DLD1 (cell line): ENCODE results near the gene MOGAT1.
"Not testable (repeated sequence)": the region's sequence is repeated elsewhere in the genome, so short reads cannot be mapped to it uniquely, and the experiment has no call there.

Source experiments
- in situ Hi-C: cut with HindIII; loops from 2 replicates; pipeline ENCODE4 v1.10.0; 2017; ENCODE audit warnings: low sequenced_read_pairs

MOGAT1 gene

DNA sequence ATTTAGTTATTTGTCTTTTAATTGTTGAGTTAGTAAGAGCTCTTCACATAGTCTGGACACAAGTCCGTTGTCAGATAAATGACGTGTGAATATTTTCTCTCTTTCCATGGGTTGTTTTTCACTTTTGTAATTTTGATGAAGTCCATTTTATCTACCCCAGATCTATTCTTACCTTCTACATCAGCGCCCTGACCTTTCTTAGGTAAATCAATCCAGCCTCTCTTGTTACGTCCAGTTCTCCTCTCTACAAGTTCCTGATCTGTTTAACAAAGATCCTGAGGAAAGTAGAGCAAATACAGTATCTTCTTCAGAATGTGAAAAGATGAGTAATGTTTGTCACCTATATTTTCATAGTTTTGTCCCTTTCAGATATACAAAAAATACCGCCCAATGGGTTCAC lies 66.9 kb downstream of the MOGAT1 start:
- in situ Hi-C loops: no loop called here

DNA sequence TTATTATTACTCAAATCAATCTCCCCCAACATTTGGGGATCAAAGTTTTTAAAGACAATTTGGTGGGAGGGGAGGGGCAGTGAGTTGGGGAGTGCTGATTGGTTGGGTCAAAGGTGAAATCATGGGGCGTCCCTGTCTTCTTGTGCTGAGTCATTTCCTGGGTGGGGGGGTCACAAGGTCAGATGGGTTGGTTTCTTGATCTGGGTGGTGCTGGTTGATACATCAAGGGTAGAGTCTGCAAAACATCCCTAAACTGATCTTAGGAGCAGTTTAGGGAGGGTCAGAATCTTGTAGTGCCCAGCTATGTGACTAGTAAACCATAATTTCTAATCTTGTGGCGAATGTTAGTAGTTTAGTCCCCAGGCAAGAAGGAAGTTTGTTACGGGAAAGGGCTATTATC lies 67.4 kb downstream of the MOGAT1 start:
- in situ Hi-C loops: no loop called here

DNA sequence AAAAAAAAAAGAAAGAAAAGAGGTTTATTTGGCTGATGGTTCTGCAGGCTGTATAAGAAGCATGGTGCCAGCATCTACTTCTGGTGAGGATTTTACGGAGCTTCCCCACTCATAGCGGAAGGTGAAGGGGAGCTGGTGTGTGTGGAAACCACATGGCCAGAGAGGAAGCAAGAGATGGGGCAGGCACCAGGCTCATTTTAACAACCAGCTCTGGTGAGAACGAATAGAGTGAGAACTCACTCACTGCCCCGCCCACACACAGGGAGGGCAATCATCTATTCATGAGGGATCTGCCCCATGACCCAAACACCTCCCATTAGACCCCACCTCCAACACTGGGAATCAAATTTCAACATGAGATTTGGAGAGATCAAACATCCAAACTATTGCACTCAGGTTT lies 68.5 kb downstream of the MOGAT1 start:
- in situ Hi-C loops: no loop called here

DNA sequence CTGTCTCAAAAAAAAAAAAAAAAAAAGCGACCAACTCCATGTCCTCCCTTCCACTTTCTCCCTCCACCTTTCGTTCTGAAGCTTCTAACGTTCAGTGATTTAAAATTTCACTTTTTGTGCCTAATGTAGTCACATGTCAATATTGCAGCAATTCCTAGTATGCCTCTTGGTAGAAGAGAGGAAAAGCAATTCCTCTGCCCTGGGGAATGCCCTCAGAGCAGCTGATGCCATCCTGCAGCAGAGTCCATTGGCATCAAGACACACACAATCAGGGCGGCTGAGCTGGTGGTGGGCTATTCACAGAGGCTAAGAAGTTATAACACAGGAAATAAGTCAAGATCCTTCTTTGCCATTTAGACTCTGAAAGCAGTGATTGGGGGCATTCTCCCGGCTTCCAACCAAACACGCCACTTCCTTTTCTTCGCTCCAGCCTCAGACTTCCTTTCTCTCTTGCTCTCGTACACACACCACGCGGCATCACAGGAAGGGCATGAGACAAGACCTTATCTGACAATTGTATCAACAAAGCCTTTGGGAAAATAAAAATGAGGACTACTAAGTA lies 71.9 kb downstream of the MOGAT1 start:
- in situ Hi-C loops: no loop called here

DNA sequence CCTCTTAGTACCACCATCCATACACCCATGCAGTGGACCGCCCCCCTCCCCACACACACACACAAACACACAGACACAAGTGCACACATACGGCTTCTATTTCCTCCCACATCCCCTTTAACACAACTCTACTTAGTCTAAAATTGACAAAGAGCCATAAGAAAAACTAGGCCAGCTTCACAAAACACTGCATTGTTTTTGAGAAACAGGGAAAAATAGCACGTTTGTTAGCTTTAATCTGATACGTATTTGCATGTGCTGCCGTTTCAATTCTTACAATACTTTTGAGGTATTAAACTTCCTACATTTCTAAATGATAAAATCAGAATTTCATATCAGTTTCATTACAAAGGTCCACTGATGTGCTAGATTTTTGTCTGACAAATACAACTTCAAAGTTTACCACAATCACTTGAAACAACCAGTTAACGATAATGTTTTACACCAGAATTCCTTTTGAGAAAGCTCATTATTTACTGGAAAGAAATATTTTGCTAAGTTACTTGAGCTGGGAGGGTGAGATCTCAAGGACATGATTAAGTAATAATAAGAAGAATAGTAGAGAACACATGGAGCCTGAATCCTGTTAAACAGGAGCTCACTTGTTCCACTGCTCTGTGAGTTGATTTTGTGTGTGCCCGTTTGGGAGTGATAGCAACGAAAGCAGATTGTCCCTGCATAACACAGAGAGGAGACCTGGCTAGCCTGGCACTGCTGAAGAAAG lies 74.5 kb downstream of the MOGAT1 start:
- in situ Hi-C loops: no loop called here

DNA sequence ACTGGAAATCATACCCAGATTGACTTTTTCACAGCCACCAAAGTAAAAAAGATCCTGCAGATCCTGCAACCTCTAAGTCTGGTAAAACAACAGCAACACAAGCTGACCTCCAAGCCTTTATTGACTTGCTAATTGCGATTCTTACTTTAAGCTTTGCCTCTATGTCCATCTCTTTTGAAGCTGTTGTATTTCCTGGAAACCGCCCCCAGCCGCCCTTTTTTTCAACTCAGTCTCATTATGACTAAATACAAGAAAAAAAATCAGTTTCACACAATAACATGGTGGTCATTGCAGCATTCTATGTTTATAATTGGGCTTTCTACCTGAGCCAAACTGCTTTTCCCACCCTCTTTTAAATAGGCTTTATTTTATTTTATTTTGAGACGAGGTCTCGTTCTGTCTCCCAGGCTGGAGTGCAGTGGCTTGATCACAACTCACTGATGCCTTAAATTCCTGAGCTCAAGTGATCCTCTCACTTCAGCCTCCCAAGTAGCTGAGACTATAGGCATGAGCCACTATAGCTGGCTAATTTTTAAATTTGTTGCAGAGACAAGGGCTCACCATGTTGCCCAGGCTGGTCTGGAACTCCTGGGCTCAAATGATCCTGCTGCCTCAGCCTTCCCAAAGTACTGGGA lies 76.2 kb downstream of the MOGAT1 start:
- in situ Hi-C loops: no loop called here

DNA sequence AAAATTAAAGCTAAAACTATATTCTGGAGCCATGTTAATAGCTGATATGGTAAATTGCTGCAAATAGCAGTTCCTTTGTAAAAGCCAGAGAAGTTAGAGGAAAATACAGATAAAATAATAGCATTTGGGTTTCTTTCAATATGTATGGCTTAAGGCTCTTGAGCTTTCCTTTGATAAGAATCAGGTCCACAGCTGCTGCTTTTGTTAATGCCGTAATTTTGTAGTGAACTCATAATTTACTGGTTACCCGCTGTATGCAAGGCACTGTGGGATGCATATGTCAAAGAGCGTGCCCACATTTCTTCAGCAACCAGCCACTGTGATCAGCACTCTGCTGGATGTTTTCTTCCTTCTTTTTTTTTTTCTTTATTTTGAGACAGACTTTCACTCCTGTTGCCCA lies 79.1 kb downstream of the MOGAT1 start:
- in situ Hi-C loops: no loop called here

DNA sequence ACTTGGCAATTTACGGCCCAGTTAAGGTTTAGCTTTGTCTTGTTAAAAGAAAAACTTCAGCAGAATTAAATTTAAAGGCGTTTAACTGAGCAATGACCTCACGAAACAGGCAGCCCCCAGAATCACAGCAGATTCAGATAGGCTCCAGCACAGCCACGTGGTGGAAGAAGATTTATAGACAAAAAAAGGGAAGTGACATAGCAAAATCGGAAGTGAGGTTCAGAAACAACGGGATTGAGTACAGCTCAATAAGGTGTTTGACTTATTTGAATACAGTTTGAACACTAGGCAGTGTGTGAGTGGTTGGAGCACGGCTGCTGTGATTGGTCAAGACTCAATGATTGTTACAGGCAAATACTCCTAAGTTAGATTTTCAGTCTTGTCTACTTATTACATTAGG lies 79.8 kb downstream of the MOGAT1 start:
- in situ Hi-C loops: no loop called here

DNA sequence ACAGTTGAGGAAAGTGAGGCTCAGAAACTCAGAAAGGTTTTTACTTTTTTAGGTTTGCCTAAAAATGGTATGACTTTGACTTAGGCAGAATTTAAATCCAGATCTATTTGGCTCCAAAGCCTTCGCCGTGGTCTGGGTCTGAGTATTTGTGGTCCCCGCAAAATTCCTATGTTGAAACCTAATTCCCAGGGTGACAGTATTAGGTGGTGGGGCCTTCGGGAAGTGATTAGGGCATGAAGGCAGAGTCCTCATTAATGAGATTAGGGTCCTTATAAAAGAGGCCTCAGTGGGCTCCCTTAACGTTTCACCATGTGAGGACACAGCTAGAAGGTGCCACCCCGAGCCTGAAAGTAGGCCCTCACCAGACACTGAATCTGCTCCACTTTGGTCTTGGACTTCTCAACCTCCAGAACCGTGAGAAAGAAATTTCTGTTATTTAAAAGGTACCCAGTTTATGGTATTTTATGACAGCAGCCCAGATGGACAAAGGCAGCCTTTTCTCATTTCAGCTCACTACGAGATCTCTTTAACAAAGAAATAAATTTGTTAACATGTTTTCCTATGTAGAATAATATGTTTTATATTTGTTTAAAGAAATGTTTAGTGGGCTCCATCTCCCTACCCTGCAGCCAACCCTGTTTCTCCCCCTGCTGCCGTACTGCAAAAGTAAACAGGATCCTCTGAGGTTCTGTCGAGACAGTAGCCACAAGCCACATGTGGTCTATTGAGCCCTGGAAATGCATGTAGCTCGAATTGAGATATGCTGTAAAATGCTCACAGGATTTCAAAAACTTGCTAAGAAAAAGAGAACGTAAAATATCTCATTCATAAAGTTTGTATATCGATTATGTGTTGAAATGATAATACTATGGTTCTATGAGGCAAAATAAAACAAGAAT lies 80.6 kb downstream of the MOGAT1 start:
- in situ Hi-C loops: no loop called here

DNA sequence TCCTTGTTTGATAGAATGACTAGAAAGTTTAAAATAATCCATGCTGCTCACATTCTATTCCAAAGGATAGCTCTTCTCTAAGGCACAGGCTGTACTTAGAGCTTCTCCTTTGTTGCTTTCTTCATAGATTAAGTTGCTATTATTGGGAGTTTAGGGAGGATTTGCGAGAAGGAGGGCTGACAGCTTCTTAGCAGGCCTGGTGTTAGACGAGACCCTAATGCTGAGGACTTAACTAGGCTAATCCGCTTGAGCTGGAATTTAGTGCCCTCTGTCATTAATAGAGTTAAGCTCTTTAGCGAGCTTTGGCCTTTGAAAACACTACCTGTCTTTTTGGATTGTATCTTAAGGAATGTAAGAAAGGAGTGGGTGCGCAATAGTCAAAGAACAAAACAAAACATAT lies 81.3 kb downstream of the MOGAT1 start:
- in situ Hi-C loops: no loop called here

DNA sequence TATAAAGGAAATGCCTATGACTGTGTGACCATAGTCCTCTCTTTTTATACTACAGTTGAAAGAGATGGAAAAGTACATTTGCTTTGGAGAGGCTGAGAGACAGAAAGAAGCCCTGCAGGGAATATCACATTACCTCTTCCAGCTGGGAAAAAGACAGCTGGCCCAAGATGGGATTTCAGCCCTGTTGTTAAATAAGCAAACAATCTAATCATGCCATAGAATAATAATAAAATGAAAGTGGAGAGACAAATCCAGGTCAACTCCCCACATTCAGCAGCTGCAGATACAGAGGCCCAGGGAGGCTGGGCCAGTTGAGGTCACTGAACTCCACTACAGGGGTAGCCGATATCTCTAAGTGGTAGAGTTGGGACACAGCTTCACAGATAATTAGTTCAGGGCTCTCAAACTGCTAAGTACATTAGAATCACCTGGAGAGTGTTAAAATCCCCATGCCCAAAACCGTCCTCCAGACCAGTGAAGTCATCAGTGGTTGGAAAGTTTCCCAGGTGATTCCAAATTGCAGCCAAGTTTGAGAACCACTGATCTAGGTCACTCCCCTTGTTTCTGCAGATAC lies 81.9 kb downstream of the MOGAT1 start:
- in situ Hi-C loops: no loop called here

DNA sequence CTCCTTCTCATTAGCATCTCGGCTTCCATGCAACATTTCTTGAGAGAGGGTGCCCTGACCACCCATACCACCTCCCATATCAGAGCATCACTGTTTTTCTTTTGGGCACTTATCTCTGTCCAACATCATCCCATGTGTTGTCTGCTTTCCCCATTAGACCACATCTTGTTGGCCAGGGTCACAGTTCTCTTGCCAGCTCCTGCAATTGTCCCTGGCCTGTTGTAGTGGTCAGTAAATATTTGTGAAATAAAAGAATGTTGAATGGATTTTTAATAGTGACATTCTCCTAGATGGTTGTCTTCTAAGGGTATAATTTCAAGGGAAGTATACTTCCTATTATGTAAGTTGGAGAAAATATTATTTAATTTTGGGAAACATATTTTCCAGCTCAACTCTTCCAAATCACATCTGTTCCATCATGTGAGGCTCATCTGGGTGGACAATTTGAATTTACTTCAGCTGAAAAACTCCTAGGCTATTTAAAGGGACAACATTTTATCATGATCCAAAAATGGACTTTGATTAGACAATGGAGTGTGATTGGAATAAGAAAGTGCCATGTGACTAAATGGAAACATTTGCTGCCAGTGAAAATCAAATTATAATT lies 83.0 kb downstream of the MOGAT1 start:
- in situ Hi-C loops: no loop called here

DNA sequence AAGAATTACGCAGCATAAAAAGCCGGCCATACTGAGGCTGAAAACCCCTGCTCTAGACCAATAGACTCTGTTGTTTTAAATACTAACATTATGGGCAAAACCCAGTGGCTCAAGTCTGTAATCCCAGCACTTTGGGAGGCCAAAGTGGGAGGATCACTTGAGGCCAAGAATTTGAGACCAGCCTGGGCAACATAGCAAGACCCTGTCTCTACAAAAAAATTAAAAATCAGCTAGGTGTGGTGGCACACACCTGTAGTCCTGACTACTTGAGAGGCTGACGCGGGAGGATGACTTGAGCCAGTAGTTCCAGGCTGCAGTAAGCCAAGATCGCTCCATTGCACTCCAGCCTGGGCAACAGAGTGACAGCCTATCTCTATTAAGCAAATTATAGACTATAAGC lies 84.1 kb downstream of the MOGAT1 start:
- in situ Hi-C loops: not testable (repeated sequence)

DNA sequence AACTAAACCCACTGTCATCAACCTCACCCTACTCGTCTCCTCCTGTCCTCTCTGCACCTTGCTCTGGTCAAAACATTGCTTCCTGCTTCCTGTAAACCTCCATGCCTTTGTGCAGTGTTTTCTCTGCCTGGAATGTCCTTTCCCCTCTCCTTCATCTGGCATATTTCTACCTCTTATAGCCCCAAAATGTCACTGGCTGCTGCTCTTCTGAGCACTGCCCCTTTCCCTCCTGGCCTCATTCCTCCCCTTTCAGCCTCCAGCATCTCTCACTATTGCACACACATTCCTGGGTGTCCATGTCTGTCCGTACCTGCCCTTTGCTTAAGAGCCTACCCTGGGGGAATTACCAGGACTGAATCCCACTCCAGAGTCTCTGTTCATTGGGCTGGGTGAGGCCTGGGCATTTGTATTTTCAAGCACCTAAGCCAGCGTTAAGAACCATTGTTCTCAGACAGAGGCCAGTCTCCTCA lies 84.9 kb downstream of the MOGAT1 start:
- in situ Hi-C loops: no loop called here

DNA sequence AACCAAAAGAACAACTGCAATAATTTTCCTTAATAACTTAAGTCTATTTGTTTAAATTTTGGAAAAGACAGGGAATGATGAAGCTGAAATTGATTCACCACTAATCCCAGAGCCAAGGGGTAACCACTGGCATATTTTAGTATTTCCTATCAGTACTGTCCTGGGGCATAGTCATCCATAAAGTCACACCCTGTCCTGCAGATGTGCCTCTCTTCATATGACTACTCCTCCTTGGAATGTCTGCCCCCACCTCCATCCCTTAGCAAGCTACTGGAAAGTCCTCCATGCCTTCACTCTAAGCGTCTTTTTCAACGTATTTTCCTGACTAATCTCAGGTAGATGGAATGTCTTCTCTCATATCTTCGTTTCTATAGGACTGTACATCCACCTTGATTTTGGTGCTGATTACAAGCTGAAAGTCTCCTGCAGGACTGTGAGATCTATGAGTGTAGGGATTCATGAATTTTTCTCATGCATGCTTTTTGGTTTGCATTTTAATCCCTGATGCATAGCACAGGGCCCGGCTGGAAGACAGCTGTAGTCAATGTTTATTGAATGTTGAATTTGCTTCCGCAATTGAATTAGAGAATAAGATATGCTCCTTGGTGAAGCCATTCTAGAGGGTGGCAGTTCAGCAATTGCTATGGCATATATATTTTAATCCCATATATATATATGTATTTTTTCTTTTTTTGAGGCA lies 85.6 kb downstream of the MOGAT1 start:
- in situ Hi-C loops: no loop called here
